Osteoblast (primary cell): ENCODE results near the gene PLXNA2. TPM values are rescaled to one million over a fixed set of nuclear protein-coding genes. Genes with fewer than 3 reads are reported as not detected.

Source experiments
- DNase-seq: peaks from one replicate; pipeline ENCODE4 v3.0.0; 2011; ENCODE audit warnings: low spot score, mixed read lengths; ENCODE audit not compliant: insufficient read length; ENCODE audit errors: missing footprints
- H2AFZ ChIP-seq: 2 replicates; pipeline ENCODE4 v1.6.0; 2011; ENCODE audit warnings: mild to moderate bottlenecking, low read length
- H3K27ac ChIP-seq: 2 replicates; pipeline ENCODE4 v1.5.1; 2011; ENCODE audit warnings: mild to moderate bottlenecking, low read depth, low read length, moderate library complexity
- H3K27me3 ChIP-seq: 2 replicates; pipeline ENCODE4 v1.6.0; 2012; ENCODE audit warnings: mild to moderate bottlenecking, control low read depth, inconsistent platforms, low read length, moderate library complexity; ENCODE audit not compliant: insufficient read depth
- H3K36me3 ChIP-seq: 2 replicates; pipeline ENCODE4 v1.5.1; 2011; ENCODE audit warnings: mild to moderate bottlenecking, low read length, control low read depth, moderate library complexity; ENCODE audit not compliant: insufficient read depth
- H3K4me1 ChIP-seq: 2 replicates; pipeline ENCODE4 v1.5.1; 2011; ENCODE audit warnings: mild to moderate bottlenecking, low read length, control low read depth, moderate library complexity; ENCODE audit not compliant: insufficient read depth
- H3K4me2 ChIP-seq: 2 replicates; pipeline ENCODE4 v1.6.0; 2011; ENCODE audit warnings: mild to moderate bottlenecking, low read length; ENCODE audit not compliant: insufficient read depth
- H3K4me3 ChIP-seq: fragments of 200-600 bp; sonication (generic); 3 replicates; pipeline ENCODE4 v1.5.1; 2012; ENCODE audit warnings: mild to moderate bottlenecking, low read length, inconsistent platforms; ENCODE audit not compliant: insufficient read depth
- H3K79me2 ChIP-seq: 2 replicates; pipeline ENCODE4 v1.6.0; 2012; ENCODE audit warnings: mild to moderate bottlenecking, low read length, control low read depth, inconsistent platforms; ENCODE audit not compliant: insufficient read depth
- H3K9me3 ChIP-seq: 2 replicates; pipeline ENCODE4 v1.5.1; 2011; ENCODE audit warnings: low read depth, low read length, control low read depth
- H4K20me1 ChIP-seq: 2 replicates; pipeline ENCODE4 v1.6.0; 2012; ENCODE audit warnings: mild to moderate bottlenecking, low read length, control low read depth; ENCODE audit not compliant: insufficient read depth
- total RNA-seq: library from RNA; depleted of rRNA; stranded (reverse); fragments of >200 nt; gene quantifications from 2 replicates; pipeline ENCODE4 v1.2.3, GENCODE V29; 2012
- TF ChIP-seq, protein P1 (sequence below): IDR thresholded peaks from 2 replicates; pipeline ENCODE4 v1.5.1; 2011; ENCODE audit warnings: mild to moderate bottlenecking, low read depth, low read length, moderate library complexity; ENCODE audit errors: extremely low read depth

PLXNA2 gene
- total RNA-seq, 1 donor: 3.3 TPM

DNA sequence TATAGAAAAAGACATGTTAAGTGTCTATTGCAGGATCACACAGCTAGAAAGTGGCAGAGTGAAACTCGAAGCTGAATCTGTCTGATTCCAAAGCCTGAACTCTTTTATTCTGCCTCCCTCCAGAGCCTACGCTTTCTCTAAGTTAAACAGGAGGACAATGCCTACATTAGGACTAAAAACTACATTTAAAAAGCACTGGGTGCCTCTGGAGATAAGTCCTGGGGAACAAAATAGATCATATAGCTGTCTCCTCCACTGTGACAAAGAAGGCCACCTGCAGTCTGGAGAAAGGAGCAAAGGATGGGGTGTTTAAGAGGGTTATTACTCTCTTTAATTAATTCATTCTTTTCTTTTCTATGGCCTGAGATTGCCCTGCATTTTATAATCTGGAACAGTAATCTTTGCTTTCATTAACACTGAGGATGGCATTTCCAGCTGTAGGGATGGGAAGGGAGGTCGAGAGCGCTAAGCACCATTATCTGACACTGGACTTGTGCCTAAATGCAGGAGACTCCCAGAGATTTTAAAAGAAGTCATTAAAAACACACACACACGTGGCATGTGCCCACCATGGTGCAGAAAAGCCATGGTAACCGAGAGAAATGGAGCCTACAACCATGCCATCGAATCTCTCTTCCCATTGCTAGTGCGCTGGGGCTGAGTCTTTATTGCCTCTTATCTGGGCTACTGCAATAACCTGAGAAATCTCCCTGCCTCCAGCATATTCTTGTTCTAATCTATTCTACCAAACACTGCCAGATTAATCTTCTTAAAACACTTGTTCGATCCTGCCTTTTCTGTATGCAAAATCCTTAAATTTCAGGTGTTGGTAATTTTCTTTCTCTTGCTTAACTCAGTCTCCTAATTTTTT is 92.2 kb downstream of the PLXNA2 start:
- Histone ChIP-seq H3K4me3 (no peak overlapping the region), H4K20me1 (no peaks in the 10 kb centered on the region), H3K4me2 (no peak overlapping the region), H3K27me3 (no peaks in the 10 kb centered on the region), H3K9me3 (no peaks in the 10 kb centered on the region), H3K27ac (no peak overlapping the region), H3K36me3 (no peaks in the 10 kb centered on the region), H3K79me2 (no peaks in the 10 kb centered on the region), H3K4me1 (no peaks in the 10 kb centered on the region), H2AFZ (no peak overlapping the region)
- no peak for DNase-seq
- TF ChIP-seq, protein P1, sequence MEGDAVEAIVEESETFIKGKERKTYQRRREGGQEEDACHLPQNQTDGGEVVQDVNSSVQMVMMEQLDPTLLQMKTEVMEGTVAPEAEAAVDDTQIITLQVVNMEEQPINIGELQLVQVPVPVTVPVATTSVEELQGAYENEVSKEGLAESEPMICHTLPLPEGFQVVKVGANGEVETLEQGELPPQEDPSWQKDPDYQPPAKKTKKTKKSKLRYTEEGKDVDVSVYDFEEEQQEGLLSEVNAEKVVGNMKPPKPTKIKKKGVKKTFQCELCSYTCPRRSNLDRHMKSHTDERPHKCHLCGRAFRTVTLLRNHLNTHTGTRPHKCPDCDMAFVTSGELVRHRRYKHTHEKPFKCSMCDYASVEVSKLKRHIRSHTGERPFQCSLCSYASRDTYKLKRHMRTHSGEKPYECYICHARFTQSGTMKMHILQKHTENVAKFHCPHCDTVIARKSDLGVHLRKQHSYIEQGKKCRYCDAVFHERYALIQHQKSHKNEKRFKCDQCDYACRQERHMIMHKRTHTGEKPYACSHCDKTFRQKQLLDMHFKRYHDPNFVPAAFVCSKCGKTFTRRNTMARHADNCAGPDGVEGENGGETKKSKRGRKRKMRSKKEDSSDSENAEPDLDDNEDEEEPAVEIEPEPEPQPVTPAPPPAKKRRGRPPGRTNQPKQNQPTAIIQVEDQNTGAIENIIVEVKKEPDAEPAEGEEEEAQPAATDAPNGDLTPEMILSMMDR: no peak

DNA sequence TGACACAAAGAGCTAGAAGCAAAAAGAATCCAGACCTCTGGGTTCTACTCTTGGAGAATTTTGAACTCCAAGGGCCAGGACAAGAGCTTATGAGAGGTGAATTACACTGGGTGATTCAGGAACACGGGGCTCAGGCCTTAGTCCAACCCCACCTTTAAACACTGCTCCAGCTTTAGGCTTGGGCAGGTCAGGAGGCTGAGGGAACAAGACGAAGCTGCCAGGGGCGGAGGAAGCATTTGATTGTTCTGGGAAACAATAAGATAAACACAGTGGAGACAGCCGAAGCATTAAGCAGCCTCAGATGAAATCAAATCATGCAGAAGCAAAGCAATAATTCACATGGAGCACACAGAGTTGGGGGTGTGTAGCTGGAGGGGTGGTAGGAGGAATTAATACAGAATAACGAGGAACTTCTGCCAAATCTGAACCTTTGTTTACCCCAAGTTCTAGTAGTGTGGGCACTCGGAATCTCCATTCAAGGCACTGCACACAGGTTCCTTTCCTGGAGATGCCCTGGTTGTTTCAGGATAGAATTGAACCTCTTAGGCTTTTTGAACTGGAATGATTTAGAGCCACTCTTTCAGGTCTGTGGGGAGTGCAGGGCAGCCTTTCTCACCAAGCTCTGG is 93.2 kb downstream of the PLXNA2 start:
- Histone ChIP-seq H3K27ac (no peak overlapping the region), H3K4me1 (no peaks in the 10 kb centered on the region), H2AFZ (no peak overlapping the region), H3K79me2 (no peaks in the 10 kb centered on the region), H3K27me3 (no peaks in the 10 kb centered on the region), H4K20me1 (no peaks in the 10 kb centered on the region), H3K9me3 (no peaks in the 10 kb centered on the region), H3K4me2 (no peak overlapping the region), H3K4me3 (no peak overlapping the region), H3K36me3 (no peaks in the 10 kb centered on the region)
- no peak for DNase-seq
- TF ChIP-seq, protein P1: no peak

DNA sequence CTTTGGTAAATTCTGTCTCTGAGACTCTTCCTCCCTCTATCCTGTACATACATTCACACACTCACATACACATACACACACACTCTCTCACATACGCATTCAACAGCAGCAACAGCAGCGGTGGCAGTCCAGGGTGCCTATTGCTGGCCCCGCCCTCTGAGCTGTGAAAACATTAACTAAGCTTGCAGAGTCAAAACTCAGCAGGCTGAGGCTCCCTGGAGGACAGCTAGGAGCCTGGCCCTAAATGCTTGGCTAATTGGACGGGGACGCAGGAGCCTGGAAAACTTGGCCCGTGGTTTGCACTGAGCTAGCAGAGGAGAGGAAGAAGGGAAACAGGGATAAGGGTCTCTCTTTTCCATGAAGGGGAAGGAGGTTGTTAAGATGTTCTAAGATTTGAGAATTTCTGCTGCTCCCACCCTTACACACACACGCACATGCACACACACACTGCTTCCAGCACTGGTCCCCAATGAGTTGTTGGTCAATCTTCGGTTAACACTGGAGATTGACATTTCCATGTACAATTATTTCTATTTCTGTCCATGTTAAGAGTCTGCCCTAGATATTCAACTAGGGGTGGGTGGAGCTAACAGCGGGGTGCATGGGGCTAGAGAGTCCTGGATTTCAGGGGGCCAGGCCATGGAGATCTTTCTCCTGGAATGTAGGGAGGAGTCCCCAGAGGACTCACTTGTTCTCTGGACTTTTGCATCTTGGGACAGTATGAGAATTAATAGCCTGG is 94.2 kb downstream of the PLXNA2 start:
- no peak for DNase-seq
- Histone ChIP-seq H3K4me1 (no peaks in the 10 kb centered on the region), H3K4me3 (no peak overlapping the region), H3K9me3 (no peaks in the 10 kb centered on the region), H3K36me3 (no peaks in the 10 kb centered on the region), H4K20me1 (no peaks in the 10 kb centered on the region), H3K79me2 (no peaks in the 10 kb centered on the region), H3K27me3 (no peaks in the 10 kb centered on the region), H3K27ac (no peak overlapping the region), H3K4me2 (no peak overlapping the region), H2AFZ (no peak overlapping the region)
- TF ChIP-seq, protein P1: no peak

DNA sequence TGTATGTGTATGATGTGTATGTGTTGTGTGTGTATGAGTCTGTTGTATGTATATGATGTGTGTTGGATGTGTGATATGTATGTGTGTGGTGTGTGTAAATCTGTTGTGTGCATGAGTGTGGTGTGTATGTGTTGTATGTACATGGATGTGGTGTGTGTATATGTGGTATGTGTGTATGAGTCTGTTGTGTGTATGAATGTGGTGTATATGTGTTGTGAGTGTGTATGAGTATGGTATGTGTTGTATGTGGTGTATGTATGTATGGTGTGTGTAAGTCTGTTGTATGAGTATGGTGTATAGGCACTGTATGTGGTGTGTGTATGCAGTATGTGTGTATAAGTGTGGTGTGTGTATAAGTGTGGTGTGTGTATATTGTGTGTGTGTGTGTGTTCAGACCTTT is 95.0 kb downstream of the PLXNA2 start:
- Histone ChIP-seq H3K9me3 (no peaks in the 10 kb centered on the region), H3K36me3 (no peaks in the 10 kb centered on the region), H3K4me1 (no peaks in the 10 kb centered on the region), H2AFZ (no peak overlapping the region), H3K27me3 (no peaks in the 10 kb centered on the region), H3K4me2 (no peak overlapping the region), H3K79me2 (no peaks in the 10 kb centered on the region), H4K20me1 (no peaks in the 10 kb centered on the region), H3K27ac (no peak overlapping the region), H3K4me3 (no peak overlapping the region)
- TF ChIP-seq, protein P1: no peak
- DNase-seq: no peak
